HL-60 (cell line): Measurements from ENCODE around the gene ZBTB7C.

Source experiments
- GABPA ChIP-seq: IDR thresholded peaks from 2 replicates; pipeline ENCODE4 v1.6.1; 2012; ENCODE audit warnings: low read depth
- POLR2AphosphoS5 ChIP-seq: IDR thresholded peaks from 2 replicates; pipeline ENCODE4 v1.6.1; 2012; ENCODE audit warnings: low read depth
- SPI1 ChIP-seq: IDR thresholded peaks from 2 replicates; pipeline ENCODE4 v1.6.1; 2012; ENCODE audit warnings: low read depth, mild to moderate bottlenecking, borderline replicate concordance
- TF ChIP-seq, protein P1 (sequence below): IDR thresholded peaks from one replicate; pipeline ENCODE4 v1.5.1; 2011; ENCODE audit warnings: low read length, control low read depth, inconsistent platforms; ENCODE audit not compliant: insufficient read depth
- TF ChIP-seq, protein P2 (sequence below): IDR thresholded peaks from 2 replicates; pipeline ENCODE4 v1.6.1; 2012; ENCODE audit warnings: low read depth; ENCODE audit not compliant: insufficient replicate concordance

GRCh38 chr18:47993409-47993808 is 415.8 kb downstream of the ZBTB7C start:
- TF ChIP-seq, protein P1, sequence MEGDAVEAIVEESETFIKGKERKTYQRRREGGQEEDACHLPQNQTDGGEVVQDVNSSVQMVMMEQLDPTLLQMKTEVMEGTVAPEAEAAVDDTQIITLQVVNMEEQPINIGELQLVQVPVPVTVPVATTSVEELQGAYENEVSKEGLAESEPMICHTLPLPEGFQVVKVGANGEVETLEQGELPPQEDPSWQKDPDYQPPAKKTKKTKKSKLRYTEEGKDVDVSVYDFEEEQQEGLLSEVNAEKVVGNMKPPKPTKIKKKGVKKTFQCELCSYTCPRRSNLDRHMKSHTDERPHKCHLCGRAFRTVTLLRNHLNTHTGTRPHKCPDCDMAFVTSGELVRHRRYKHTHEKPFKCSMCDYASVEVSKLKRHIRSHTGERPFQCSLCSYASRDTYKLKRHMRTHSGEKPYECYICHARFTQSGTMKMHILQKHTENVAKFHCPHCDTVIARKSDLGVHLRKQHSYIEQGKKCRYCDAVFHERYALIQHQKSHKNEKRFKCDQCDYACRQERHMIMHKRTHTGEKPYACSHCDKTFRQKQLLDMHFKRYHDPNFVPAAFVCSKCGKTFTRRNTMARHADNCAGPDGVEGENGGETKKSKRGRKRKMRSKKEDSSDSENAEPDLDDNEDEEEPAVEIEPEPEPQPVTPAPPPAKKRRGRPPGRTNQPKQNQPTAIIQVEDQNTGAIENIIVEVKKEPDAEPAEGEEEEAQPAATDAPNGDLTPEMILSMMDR: no peak
- no peak for TF ChIP-seq POLR2AphosphoS5
- TF ChIP-seq, protein P2, sequence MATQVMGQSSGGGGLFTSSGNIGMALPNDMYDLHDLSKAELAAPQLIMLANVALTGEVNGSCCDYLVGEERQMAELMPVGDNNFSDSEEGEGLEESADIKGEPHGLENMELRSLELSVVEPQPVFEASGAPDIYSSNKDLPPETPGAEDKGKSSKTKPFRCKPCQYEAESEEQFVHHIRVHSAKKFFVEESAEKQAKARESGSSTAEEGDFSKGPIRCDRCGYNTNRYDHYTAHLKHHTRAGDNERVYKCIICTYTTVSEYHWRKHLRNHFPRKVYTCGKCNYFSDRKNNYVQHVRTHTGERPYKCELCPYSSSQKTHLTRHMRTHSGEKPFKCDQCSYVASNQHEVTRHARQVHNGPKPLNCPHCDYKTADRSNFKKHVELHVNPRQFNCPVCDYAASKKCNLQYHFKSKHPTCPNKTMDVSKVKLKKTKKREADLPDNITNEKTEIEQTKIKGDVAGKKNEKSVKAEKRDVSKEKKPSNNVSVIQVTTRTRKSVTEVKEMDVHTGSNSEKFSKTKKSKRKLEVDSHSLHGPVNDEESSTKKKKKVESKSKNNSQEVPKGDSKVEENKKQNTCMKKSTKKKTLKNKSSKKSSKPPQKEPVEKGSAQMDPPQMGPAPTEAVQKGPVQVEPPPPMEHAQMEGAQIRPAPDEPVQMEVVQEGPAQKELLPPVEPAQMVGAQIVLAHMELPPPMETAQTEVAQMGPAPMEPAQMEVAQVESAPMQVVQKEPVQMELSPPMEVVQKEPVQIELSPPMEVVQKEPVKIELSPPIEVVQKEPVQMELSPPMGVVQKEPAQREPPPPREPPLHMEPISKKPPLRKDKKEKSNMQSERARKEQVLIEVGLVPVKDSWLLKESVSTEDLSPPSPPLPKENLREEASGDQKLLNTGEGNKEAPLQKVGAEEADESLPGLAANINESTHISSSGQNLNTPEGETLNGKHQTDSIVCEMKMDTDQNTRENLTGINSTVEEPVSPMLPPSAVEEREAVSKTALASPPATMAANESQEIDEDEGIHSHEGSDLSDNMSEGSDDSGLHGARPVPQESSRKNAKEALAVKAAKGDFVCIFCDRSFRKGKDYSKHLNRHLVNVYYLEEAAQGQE: no peak
- TF ChIP-seq GABPA: no peak
- no peak for TF ChIP-seq SPI1
